Mesenteric fat pad (tissue), 1 donor: ENCODE results near the gene RSPH1. TPM values are rescaled to one million over a fixed set of nuclear protein-coding genes. Genes with fewer than 3 reads are reported as not detected.

ENCODE experiments used
- DNase-seq: peaks from one replicate; pipeline ENCODE4 v3.0.0-alpha.2; 2020; ENCODE audit warnings: low spot score
- total RNA-seq: library from RNA; stranded (reverse); fragmentation: NEBNext Ultra II Directional; extraction: Animal tissue kit (Norgen Biotek cat#: 25700); gene quantifications from one replicate; pipeline ENCODE4 v1.2.1, GENCODE V29; 2021
- donor health status: DM: yes; HTN: yes; CAD: no.

RSPH1 gene
- total RNA-seq, 1 donor from 2014 or later, result 0.22 TPM

DNA sequence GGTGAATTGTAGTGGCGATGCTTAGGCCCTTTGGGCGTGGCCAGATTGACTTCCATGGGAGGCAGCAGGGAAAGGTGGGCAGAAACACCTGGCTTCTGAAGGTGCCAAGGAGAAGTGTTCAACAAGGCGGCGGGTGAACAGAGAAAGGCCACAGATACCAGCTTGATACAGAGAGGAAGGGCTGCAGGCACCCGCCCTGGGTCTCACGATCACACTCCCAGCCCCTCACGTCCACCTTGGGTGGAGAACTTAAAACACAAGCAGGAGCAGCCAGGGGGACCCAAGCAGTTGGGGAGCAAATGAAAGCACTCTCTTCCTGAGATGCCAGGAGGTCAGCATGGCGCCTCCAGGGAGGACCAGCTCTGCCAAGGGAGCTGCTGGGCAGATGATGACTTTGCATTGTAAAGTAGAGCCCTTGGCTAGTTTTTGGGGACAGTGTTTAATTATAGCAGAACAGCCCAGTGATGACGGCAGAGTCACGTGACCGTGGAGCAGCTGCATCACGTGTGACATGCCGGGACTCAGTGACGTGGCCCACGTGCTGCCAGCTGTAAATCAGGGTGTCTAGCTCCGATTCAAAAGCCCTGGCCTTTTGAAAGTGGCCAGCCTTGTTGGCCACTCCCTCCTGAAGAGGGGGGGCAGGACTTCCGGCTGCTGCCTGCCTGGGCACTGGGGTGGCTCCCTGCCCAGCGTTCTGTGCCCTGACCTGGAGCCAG is 36.6 kb upstream of the RSPH1 start:
- DNase-seq, result peak; percentile 89

DNA sequence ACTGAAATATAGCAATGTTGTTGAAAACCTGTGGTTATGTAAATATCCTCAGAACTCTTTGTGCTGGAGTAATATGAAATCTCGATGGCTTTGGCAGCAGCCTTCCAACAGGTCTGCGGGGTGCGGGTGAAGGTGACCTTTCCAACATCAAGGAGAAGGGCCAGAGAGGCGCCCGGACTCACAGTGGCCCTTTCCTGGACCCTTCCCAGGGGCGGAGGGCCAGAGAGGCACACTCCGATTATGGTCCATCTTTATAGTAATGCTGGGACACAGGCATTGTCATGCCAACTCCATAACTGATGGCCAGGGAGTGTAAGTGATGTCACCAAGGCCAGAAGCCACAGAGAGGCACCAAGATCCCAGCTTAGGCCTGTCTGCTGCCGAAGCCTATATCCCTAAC is 35.7 kb upstream of the RSPH1 start:
- peak; percentile 74 for DNase-seq

DNA sequence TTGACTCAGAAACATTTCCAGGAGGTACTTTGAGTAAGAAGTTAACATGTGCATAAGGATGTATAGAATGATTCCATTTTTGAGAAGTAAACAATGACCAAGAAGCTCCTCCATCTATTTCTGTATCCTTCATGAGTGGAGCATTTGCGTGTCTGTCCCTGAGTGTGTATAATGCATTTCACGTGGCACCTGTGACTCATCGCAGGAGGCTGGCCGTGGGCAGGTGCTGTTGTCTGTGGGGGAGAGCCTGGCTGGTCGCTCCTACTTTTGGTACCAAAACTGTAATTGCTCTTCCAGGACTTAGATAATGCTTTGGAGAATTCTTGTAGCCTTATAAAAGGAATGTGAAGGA is 34.1 kb upstream of the RSPH1 start:
- DNase-seq, result no peak

DNA sequence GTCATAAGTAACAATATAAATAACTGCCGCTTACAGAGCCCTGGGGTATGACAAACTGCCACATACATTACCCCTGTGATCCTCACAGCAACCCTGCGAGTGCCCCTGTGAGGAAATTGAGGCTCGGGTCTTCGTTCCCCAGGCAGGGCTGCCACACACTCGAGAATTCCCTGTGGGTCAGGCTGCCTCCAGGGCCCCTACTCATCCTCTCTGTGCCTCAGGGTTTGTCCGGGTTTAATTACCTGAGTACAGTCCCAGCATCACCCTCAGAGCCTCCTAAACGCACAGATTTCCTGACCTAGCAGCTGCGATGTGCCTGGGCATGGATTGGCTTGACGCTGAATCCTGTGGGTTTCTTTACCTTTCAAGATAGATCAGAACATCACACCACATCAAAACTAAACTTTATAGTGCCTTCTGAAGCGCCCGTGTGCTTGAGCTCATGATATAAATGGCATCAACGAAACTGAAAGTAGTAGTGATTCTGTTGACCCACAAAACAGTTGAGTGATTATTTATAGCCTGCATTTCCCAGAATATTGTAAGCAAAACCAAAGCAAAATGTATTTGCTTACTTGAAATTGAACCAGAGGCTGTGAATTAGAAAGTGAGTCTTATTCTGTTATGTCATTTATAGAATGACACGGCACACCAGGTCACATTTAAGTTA is 31.6 kb upstream of the RSPH1 start:
- peak; percentile 77 for DNase-seq

DNA sequence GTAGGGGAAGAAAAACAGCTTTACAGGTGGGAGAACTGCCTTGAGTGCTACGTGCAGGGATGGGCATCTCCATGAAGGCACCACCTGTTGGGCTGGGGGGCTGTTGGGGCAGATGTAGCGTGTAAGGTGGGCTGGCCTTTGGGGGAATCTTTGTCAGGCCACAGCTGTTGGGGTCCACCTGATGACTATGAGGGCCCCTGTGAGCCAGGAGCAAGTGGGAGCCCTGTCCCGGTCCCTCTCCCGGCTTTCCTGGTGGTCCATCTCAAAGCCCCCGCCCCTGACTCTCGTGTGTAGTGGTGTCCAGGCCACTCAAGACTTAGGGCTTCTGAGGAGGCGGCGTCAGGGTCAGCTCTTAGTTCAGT is 31.1 kb upstream of the RSPH1 start:
- DNase-seq, result peak; percentile 79

DNA sequence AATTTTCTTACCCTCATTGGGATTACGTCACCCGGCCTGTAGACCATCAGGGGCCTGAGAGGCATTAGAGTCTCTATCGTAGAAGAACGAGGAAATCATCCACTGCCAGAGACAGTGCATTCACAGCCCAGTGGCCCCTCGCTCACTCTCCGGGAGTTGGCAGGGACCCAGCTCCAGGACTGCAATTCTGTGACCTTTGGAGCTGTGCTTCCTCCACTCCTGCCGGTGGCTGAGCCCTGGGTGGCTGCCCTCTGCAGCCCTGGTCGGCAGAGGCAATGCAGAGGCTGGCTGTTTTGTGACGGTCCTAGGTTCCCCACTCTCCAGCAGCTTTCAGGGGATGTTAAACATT is 30.3 kb upstream of the RSPH1 start:
- peak; percentile 88 for DNase-seq

DNA sequence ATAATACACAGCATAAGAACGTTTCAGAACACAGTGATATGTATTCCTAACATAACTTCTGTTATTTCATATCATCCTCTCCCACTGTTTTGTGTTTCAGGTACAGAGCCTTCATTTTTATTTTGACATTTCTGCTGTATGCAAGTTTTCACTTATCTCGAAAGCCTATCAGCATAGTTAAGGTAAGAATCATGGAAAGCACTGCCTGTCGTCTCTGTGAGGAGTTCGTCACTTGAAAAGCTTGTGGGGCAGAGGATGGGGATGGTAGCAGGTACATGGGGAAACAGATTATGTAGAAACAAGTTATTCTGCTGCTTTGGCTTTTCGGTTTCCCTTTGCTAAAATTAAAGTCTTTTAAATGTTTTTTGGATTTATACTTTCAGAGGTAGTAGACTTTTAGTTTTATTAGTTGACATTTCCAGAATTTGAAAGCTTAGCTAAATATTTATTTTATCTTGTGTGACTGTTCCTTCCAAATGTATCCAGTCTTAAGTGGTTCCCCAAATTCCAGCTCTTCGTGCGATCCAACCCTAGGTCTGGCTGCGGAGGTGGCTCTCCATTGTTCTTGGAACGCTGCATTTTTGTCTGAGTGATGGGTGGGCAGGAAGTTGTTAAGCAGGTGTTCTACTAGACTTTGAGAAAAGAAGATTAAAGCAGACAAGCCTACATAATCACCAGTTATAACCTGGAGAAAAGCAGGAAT is 29.8 kb upstream of the RSPH1 start:
- no peak for DNase-seq

DNA sequence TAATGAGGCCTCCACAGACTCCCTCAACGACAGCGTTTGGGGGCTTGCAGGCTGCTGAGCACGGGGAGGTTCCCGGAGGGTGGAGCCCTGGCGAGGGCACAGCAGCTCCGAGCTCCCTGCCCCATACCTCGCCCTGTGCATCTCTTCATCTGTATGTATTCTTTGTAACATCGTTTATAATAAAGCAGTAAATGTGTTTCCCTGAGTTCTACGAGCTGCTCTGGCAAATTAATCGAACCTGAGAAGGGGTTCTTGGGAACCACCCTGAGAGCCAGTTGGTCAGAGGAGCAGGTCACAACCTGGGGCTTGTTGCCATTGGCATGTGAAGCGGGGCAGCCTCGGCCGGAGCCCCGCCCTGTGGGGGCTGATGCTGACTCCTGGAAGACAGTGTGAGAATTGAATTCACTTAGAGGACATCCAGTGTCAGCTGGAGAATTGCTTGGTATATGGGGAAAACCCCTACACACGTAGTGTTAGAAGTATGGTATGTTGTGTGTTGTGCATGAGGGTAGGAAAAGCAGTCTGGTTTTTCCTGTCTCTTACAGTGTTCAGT is 29.1 kb upstream of the RSPH1 start:
- DNase-seq, result peak; percentile 83

DNA sequence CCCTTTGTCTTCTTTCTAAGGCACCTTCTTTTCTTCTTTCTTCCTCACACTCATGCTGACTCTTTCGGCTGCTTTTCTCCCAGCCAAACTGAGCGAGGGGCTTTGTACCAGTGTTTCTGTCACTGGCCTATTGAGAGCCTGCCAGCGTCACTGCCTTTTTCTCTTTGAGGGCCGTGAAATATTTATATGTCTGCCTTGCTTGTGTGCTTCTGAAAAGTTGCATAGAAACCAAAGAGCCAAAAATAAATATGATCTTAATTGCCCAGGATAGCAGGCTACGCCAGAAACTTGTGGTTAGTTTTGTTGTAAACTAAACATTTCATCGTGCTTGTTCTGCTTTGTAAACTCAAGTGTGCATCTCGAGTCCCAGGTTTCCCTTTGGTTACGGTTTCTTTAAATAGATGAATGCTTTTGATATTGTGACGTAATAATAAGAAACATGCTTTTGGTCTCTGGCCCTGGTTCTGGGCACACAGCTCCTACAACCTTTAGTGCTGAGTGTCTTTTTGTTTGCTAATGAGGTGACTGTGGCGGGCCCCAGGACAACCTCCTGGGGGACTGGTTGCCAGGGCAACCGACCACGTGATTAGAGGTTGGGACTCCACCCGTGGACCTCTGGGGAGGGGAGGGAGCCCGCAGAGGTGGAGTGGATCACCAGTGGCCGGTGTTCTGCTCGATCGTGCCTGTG is 28.5 kb upstream of the RSPH1 start:
- peak; percentile 89 for DNase-seq

DNA sequence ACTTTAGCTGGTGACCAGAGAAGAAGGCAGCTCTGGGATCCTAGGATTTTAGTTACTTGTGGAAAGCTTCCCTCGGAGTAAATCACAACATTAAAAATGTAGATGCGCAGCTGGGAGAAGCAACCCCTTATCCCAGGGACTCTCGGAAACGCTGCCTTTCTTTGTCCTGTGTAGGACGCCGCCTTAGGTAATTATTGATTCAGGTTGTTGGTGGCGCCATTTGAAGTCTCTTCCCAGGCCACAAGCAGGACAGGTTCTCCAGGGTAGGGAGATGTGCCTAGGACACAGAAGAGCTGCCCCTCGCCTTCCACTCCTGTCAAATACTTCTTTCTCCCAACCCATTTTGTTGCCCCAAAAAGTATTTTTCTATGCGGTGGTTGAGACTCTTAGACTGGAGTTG is 27.9 kb upstream of the RSPH1 start:
- no peak for DNase-seq

DNA sequence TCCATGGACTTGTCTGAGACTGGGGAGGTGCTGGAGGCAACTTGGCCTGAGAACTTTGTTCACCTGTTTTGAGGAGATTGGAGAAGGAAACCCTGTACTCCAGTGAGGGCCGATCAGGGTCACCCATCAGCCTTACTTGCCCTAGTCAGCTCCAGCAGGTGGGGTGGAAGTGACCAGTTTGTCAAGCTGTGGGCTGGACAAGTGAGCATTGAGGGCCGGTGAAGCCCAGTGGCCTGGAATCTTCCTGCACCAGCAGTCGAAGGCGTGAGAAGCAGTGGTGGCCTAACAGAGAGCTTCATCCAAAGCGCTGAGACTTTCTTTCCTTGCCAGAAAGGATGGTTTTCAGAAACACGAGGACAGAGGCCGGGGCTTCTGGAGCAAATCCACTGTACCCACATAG is 27.2 kb upstream of the RSPH1 start:
- DNase-seq, result peak; percentile 60

DNA sequence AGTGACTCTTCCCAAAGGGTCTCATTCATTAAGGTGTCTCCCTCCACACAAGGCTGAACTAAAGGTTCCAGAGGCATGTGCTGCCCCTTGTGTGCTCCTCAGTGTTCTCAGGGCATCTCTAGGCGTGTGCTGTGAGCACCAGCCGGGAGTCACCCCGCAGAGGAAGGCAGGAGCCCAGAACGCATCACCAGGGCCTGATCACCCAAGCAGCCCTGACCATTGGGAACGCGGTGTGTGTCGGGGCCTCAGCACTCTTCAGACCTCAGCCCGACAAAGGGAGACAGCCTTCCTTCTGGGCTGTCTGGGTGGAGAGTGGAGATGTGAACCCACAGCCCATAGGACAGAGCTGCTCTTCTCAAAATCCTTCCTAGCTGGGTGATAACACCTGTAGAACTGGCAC is 26.7 kb upstream of the RSPH1 start:
- DNase-seq, result no peak

DNA sequence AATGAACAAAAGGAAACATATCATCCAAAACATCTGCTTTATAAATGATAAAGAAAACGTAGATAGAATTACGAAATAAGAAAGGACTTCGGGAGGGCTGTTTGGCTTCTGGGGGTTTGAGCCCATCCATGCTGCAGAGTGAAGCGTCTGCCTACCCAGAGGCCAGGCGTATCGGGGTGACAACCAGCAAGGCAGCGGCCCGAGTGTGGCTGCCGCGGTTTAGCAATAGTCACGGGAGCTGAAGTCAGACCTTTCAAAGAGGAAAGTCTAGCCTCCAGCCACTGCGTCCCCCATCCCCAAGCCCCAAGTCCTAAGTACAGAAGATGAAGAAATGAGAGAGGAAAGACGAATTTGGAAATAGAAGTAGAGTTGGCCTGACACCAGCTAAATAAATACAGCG is 26.2 kb upstream of the RSPH1 start:
- no peak for DNase-seq

DNA sequence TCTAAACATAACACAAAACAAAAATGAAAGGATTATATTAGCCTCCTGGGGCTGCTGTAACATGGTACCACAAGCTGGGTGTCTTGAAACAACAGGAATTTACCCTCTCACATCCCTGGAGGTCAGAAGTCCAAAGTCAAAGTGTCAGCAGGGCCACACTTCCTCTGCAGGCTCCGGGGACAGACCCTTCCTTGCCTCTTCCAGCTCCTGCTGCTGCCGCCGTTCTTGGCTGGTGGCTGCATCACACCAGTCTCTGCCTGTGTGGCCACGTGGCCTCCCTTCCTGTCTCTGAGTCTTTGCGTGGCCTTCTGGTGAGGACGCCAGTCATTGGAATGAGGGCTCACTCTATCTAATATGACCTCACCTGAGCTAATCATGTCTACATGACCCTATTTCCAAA is 25.8 kb upstream of the RSPH1 start:
- peak; percentile 68 for DNase-seq

DNA sequence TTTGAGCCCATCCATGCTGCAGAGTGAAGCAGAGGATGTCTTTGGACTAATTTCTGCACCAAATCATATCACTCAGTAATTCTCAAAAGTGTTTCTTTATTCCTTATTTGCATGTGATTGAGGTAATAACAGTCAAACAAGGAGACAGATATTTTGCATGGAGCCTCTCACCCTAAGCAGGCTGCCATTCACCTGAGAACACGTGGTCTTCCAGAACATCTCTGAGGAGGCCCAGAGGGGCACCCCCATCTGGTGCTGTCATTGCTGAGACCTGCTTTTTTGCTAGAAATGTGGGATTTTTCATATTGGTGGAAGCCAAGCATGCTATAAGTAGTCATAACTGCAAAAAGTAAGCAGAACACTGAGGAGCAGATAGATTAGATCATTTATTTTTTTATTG is 25.4 kb upstream of the RSPH1 start:
- DNase-seq, result peak; percentile 80

DNA sequence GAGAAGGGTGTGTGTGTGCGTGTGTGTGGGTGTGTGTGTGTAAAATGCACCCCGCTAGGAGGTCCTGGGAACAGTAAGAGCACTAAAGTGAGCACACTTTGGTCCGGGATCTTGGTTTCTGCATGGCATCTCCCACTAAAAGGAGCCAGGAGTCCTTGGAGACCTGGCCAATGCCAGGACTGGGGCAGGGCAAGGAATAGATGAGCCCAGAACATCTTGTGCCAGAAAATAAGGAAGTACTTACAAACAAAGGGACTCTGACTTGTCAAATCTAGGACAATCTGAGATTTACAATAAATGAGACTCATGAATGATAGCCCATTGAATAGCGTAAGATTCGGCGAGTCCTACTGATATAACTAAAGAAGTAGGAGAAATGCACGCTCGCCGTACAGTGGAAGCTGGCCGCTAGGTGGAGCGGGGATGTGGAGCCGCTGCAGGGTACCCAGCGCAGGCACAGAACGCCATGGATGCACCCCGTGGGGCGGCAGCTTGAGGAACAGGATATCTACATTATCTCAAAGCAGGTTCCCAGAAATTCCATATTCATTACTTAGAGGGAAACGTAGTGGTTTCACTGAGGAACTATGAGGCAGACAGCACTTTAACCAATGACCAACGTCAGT is 24.7 kb upstream of the RSPH1 start:
- DNase-seq, result no peak

DNA sequence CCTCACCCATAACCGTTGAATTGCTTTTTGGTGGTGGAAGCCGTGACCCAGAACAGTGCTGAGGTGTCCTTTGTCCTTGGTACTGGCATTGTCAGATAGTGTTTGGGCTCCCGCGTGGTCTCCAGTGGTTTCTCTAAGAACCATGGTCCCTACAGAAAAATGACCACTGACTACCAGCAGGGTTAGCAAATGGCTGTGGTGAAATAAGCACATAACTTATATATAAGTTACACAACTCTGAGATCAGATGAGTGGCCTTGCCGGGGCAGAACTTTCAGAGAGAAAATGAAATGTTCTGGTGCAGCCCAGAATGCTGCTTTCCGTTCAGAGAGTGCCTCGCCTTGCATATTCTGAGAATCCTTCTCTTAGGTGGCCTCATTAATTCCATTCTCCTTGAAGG is 22.6 kb upstream of the RSPH1 start:
- DNase-seq, result no peak

DNA sequence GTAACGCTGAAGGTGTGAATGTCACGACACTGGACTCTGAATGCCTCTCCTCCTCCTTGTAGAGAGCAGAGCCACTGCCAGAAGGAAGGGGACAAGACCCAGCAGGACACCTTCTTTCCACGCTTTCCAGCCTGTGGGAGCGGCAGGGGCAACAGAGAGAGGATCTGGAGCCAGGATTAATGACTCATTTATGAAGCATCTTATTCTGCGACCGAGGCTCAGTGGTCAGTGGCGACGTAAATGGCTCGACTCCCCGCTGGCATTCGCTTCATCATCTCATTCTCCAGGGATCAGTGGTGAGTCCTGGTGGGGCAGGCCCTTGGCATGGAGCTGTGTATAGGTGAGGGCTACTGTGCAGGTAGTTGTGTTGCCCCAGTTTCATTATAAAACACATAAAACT is 22.2 kb upstream of the RSPH1 start:
- DNase-seq, result peak; percentile 68

DNA sequence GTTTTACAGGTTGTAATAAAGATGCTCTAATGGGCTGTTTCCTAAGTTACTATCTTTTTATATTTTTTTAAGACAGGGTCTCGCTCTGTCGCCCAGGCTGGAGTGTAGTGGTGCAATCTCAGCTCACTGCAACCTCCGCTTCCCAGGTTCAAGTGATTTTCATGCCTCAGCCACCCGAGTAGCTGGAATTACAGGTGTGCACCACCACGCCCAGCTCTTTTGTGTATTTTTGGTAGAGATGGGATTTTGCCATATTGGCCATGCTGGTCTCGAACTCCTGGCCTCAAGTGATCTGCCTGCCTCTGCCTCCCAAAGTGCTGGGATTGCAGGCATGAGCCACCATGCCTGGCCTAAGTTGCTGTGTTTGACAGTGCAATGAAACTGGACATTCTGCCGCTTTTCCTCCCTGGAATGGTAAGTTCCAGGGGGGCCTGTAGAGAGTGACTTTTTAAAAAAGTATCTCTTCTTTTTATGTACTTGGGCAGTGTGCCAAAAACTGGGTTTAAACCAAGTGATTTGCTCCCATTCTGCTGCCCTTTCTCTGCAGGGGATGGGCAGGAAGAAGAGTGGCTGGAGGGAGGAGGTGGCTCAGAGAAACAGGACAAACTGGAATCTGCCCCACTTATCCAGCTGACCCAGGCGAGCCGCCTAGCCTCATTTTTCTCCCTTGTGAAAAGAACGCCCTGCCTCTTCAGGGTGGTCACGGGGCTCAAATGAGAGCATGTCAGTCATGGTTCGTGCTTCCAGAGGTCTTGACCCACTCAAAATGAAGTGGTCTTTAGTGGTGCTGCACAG is 19.9 kb upstream of the RSPH1 start:
- no peak for DNase-seq

DNA sequence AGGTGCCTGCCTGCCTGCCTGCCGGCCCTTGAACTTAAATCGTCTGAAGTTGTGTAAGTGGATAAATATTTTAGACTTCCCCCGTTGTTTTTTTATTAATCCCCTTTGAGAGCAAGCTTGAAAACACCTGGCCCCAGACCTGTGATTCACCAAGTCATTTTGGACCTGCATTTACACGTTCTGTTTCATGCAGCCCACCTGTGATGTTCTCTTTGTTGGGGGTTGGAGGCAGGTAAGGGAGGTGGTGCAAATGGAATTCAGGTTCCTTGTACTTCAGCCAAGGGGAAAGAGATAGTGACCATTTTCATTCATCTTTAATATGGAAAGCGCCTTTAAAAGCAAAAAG is 18.8 kb upstream of the RSPH1 start:
- DNase-seq, result no peak
